Measurements from ENCODE around the gene RPN1. TPM values are rescaled to one million over a fixed set of nuclear protein-coding genes. Genes with fewer than 3 reads are reported as not detected.

RPN1 gene
- total and polyA plus RNA-seq, 10 of the 15 experiments (the other 5 are each of a cell fraction or from before 2014, with no cell fraction given): 56.1 to 266 (median 157) TPM

- H3K27ac ChIP-seq (ENCODE audit: control insufficient read depth, insufficient read depth): no peak overlapping the region
- H3K79me2 ChIP-seq (ENCODE audit: control insufficient read depth, insufficient read depth, low read length): no peaks in the 10 kb centered on the region
- H3K4me3 ChIP-seq: no peak overlapping the region
- CTCF ChIA-PET: no interaction called here
- RAD21 ChIA-PET (ENCODE audit: unreplicated experiment): no interaction called here
- H3K27me3 ChIP-seq (replicated peaks in 1 of 2; ENCODE audit: control insufficient read depth in 2 of 2, insufficient read depth in 2 of 2, low read length in 1 of 2): no peaks in the 10 kb centered on the region
- H4K20me1 ChIP-seq (ENCODE audit: control insufficient read depth, insufficient read depth): no peaks in the 10 kb centered on the region
- WGBS (ENCODE audit: insufficient coverage, insufficient replicate concordance, low lambda C conversion rate, missing lambda C conversion rate): 69% methylated on average over 8 of the region's 8 CpGs
- no peaks in the 10 kb centered on the region for H3K36me3 ChIP-seq (ENCODE audit: control insufficient read depth in 2 of 2, insufficient read depth in 2 of 2, low read length in 1 of 2)
- H3K9me3 ChIP-seq (replicated peaks; ENCODE audit: control insufficient read depth, insufficient read depth, low read length): no peaks in the 10 kb centered on the region
- DNase-seq (ENCODE audit: low read depth, low spot score): no peak
- no peak for ATAC-seq
- BruUV-seq (replicated peaks): no TSS peak
- in situ Hi-C loops (cut with MboI): loop anchor here (25.0 kb wide), 1 partner anchor 516 kb away; no protein-coding TSS in a partner anchor
- SMC1A ChIA-PET (ENCODE audit: uncharacterized antibody, unreplicated experiment): no interaction called here
- FAIRE-seq: no peak
- intact Hi-C loops (cut with micrococcal nuclease; ENCODE audit: unreplicated experiment): no loop called here
- no peak overlapping the region for H2AFZ ChIP-seq (ENCODE audit: control insufficient read depth, low read depth, low read length)
- no peak overlapping the region for H3K9ac ChIP-seq (ENCODE audit: control insufficient read depth, insufficient read depth, low read length)
- H3K4me1 ChIP-seq (ENCODE audit: control insufficient read depth, insufficient read depth, low read length): no peaks in the 10 kb centered on the region; the same call in 1 of the 2 replicates
- H3K4me2 ChIP-seq (ENCODE audit: control insufficient read depth, insufficient read depth): no peak overlapping the region
- POLR2A ChIA-PET: no interaction called here
- no peak for TF ChIP-seq SPI1 (IDR thresholded peaks at IDR 0.05; ENCODE audit: borderline replicate concordance, insufficient read depth, low read depth, low read length)
- no peak for TF ChIP-seq SUPT20H (IDR thresholded peaks at IDR 0.05; ENCODE audit: borderline replicate concordance, control insufficient read depth, low read depth, low read length)
- TF ChIP-seq CUX1 (IDR thresholded peaks at IDR 0.05; ENCODE audit: insufficient replicate concordance, low read depth, low read length): no peak
- TF ChIP-seq ZBTB4 (CRISPR knock-in tag; IDR thresholded peaks at IDR 0.05): no peak
- TF ChIP-seq SKIL (IDR thresholded peaks at IDR 0.05; ENCODE audit: low read depth, poor library complexity, severe bottlenecking): no peak
- no peak for TF ChIP-seq CHD1 (IDR thresholded peaks at IDR 0.05; ENCODE audit: low read depth, low read length)
- no peak for TF ChIP-seq PML (IDR thresholded peaks at IDR 0.05; ENCODE audit: low read length)
- TF ChIP-seq IRF4 (IDR thresholded peaks at IDR 0.05; ENCODE audit: low read depth, low read length): no peak
- TF ChIP-seq POU2F2 (IDR thresholded peaks at IDR 0.05; ENCODE audit: borderline replicate concordance, low read depth, low read length): no peak
- no peak for TF ChIP-seq RELA (IDR thresholded peaks at IDR 0.05; ENCODE audit: borderline replicate concordance, partially characterized antibody)
- no peak for TF ChIP-seq CHD2 (IDR thresholded peaks at IDR 0.05; ENCODE audit: borderline replicate concordance, low read depth, low read length)
- no peak for TF ChIP-seq HDAC2 (IDR thresholded peaks at IDR 0.05)
- no peak for TF ChIP-seq MAX (IDR thresholded peaks at IDR 0.05; ENCODE audit: low read depth, low read length)
- TF ChIP-seq SIN3A (IDR thresholded peaks at IDR 0.05; ENCODE audit: low read depth, low read length): no peak
- TF ChIP-seq ATF7 (IDR thresholded peaks at IDR 0.05; ENCODE audit: low read depth): no peak
Observed at GRCh38 chr3:128603313-128603712, 47.3 kb downstream of the RPN1 start.

Measured in GM12878 (cell line).